ENCODE data around the gene RAP1GAP. TPM values are rescaled to one million over a fixed set of nuclear protein-coding genes. Genes with fewer than 3 reads are reported as not detected.

The RAP1GAP gene
- total RNA-seq, 1 donor from 2014 or later, result 14.7 TPM

DNA sequence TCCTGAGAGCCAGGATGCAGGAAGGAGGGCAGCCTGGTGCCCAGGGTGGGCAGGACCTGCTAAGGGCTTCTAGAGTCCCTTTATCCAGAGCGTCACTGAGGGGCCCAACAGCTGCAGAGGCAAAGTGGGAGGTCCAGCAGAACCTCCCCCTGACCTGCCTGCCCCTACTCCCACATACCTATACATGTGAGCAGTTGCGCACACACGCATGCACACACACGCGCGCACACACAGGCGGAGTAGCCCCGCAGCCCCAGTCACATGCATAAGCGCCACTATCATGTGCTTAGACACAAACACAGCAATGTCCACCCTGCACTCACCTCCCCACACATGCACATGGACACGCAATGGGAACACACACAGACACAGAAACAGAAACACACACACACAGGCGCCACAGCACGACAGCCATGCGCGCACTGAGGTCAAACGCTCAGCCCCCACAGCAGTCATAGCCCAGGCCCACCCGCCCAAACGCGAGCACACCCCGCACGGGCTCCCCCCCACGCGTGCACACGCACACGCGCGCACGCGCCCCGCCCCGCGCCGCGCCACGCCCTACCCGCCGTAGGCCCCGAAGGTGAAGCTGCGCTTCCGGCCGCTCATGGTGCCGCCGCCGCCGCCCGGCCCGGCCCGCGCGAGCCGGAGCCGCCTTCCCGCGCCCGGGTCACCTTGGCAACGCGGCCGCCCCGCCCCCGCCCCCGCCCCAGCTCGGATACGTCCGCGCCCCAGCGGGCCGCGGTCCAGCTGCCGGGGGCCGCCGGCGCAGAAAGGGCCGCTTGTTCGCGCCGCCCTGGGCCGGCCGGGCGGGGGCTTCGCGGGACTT lies 17.7 kb downstream of the RAP1GAP start:
- DNase-seq (ENCODE audit: low spot score), result peak; percentile 68
- intact Hi-C loops (cut with DNase I), result no loop called here

DNA sequence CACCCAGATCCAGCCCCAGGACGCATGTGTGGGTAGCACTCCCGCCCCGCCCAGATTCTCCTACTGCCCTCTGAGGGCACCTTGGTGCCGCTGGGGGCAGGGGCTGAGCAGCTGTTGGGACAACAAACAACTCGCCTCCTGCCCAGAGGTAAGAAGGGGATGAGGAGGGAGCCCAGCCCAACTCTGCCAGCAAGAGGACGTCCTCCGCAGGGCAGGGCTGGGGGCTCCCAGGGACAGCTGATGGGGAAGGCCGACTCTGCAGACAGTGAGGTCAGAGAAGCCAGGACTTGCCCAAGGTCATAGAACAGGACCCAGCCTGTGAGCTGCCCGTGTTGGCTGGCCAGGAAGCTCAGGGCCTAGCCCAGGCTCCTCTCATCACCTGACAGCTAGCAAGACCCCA lies 18.8 kb downstream of the RAP1GAP start:
- DNase-seq (ENCODE audit: low spot score) (no peak), ATAC-seq (peak; percentile 5)
- intact Hi-C loops (cut with DNase I), result no loop called here

More for the DNA sequence above, 17.7 kb downstream of the RAP1GAP start:
- ATAC-seq, result peak; percentile 47

DNA sequence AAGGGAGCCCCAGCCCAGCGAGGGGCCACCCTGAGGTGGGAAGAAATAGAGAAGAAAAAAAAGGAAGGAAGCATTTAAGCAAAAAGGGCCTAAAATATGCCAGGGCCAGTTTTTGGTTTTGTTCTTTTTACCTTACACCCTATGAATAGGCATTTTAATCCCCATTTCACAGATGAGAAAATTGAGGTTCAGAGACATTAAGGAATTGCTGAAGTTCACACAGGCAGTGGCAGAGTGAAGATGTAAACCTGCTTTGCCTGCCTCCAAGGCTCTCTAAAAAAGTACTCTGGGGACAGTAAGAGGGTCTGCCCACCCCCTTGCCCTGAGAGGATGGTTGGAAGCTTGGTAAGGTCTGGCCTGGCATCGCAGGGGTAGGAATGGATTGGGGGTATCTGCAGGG lies 19.8 kb downstream of the RAP1GAP start:
- ATAC-seq (no peak), DNase-seq (ENCODE audit: low spot score) (no peak)
- intact Hi-C loops (cut with DNase I), result no loop called here

DNA sequence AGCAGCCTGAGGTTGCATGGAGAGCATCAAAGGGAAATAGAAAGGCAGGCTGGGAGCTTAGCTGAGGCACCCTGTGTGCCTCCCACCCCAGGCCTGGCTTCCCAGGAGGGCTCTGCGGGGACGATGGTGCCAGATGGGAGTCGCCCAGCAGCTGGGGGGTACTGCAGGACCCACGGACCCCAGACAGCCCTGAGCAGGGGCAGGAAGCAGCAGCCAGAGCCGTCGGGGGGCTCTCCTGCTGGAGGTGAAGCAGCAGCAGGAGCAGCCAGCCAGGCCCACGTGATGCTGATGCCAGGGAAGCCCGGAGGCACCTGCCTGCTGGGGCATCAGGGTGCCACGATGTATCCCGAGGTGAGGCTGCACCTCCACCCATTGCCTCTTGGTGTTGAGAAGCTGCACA lies 20.4 kb downstream of the RAP1GAP start:
- DNase-seq (ENCODE audit: low spot score) (no peak), ATAC-seq (no peak)
- intact Hi-C loops (cut with DNase I), result no loop called here

DNA sequence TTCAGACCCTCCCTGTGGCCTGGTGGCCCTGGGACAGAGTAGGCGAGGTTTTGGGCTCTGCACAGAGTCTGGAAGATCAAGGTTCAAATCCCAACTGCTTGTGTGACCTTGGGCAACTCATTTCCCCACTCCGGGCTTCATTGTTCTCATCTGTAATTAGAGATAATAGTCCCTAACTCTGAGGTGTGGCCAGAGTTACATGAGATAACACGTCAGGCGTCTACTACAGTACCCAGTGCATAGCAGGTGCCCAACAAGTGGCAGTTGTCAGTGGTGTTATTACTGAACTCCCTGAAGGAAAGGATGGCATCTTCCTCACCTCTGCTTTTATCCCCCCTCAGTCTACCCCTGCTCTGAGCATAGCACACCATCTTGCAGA lies 20.8 kb downstream of the RAP1GAP start:
- ATAC-seq, result no peak
- DNase-seq (ENCODE audit: low spot score), result no peak
- intact Hi-C loops (cut with DNase I), result no loop called here

DNA sequence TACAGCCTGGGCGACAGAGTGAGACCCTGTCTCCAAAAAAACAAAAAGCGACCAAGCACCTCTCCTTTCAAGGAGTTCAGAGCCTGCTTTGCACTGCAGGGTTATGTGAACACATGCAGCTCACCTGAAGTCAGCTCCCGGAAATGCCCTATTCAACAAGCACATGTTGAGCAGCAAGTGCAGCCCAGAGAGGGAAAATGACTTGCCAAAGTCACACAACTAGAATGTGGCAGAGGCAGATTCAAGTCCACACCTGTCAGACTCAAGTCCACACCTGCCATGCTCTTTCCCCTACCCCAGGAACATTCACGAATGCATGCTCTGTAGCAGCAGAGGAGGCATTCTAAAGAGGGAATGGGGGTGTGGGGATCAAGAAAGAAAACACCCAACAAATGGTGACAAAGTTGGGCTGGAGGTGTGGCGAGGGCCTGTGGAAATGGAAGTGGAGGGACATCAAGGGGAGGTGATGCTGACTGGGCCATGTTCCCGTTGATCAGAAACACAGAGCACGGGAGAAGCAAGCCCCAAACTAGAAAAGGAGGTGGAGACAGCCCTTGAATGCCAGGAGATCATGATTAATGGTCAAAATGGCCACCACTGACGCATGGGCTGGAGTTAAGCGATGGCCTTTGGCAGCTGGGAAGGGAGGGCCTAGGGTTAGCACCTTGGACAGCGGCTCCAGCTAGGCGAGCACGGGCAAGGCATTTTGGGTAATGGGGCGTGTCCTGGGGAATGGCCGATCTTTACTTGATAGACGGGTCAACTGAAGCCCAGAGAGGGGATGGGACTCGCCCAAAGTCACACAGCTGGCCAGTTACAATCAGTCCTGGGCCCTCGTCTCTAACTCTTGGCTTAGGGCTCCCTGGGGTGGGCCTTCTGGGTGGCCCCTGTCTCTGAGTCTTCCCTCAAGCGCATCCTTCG lies 21.5 kb downstream of the RAP1GAP start:
- ATAC-seq (no peak), DNase-seq (ENCODE audit: low spot score) (no peak)
- intact Hi-C loops (cut with DNase I), result no loop called here

DNA sequence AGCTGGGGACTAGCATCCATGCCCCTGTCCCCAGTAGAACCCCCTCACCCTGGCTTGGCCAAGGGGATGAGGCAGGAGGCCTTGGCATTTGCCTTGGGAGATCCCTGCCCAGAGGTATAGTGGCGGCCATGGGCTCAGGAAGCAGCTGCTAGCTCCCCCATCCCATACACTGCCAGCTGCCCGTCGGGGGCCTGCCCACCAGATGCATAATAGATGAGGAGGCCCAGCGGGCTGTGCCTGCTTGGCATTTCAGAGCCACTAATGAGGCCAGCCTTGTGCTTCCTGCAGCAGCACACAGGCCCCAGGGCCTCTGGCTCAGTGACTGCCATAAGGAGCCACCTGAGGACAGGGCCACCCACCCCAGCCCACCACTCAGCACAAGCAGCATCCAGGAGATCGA lies 23.6 kb downstream of the RAP1GAP start:
- ATAC-seq (no peak), DNase-seq (ENCODE audit: low spot score) (no peak)
- intact Hi-C loops (cut with DNase I), result no loop called here

DNA sequence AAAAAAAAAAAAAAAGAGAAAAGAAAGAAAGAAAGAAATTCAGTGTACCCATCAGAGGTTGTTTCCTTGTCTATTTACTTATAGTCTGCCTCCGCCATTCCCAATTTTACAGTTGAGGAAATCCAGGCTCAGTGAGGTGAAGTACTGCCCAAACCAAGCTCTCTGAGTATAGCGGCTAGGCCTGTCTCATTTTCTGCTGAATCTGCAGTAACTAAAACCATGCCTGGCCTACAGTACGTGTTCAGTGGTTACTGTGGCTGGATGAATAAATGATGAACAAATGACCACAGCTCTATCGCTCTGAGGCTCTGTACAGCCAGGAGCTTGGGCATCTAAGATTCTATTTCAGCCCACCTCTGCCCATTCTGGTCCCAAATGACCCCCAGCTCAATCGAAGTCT lies 24.3 kb downstream of the RAP1GAP start:
- ATAC-seq (no peak), DNase-seq (ENCODE audit: low spot score) (no peak)
- intact Hi-C loops (cut with DNase I), result no loop called here

DNA sequence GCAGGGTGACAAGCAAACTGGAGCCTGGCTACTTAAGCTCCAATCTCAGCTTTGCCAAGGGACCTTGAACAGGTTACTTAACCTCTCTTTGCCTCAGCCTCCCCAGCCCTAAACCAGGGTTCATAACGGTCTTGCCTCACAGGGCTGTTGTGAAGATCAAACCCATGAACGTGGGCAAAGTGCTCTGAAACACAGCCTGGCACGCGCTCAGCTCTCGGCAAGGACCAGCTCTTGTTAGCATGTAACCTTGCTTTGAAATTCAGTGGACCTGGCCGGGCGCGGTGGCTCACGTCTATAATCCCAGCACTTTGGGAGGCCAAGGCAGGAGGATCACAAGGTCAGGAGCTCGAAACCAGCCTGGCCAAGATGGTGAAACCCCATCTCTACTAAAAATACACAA lies 24.8 kb downstream of the RAP1GAP start:
- ATAC-seq (no peak), DNase-seq (ENCODE audit: low spot score) (no peak)
- intact Hi-C loops (cut with DNase I), result no loop called here

DNA sequence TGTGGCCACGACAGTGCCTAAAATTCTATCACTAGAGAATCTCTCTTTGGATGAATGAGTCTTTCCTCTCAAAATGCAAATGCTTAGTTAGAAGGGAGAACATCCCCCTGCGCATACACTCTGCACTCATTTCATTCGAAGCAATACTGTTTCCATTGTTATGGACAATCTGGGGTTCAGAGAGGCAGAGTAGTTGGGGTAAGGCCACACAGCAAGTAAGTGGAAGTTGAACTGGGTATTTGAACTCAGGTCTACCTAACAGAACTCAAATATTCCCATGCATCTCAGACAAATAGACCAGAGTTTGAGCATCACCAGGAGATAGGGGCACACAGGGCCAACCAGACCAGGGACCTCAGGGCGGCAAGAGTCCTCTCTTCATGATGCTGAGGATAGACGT lies 25.5 kb downstream of the RAP1GAP start:
- intact Hi-C loops (cut with DNase I), result no loop called here
- no peak for ATAC-seq
- no peak for DNase-seq (ENCODE audit: low spot score)

DNA sequence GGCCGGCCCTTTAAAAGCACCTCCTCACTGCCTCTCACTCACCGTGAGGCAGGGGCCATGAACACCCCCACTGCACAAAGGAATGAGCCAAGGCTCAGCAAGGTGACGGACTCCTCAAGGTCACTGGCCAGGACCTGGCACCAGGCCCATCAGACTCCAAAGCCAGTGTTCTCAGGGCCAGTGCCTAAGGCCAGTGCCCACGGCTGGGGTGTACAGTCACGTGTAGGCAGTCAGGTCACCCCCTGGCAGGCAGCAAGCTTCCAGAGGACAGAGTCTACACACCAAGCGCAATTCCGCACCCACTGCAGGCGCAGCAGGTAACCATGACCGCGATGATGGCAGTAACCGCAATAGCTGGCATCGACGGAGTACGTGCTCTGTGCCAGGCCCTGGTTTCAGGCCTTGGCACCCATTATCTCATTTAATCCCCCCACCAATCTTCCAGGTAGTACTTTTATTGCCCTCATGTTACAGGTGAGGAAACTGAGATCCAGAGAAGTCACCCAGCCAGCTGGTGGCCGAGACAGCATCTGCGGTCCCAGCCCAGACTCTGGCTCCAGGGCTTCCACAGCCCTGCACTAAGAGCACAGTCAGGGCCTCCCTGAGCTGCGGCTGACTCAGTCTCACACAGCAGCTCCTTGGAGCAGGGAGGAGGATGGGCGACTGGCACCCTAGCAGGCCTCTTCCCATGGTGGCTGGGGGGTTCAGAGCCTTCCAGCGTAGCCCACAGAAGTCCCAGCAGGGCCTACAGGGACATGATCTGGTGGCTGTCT lies 27.0 kb downstream of the RAP1GAP start:
- no peak for DNase-seq (ENCODE audit: low spot score)
- ATAC-seq, result no peak
- intact Hi-C loops (cut with DNase I), result no loop called here

DNA sequence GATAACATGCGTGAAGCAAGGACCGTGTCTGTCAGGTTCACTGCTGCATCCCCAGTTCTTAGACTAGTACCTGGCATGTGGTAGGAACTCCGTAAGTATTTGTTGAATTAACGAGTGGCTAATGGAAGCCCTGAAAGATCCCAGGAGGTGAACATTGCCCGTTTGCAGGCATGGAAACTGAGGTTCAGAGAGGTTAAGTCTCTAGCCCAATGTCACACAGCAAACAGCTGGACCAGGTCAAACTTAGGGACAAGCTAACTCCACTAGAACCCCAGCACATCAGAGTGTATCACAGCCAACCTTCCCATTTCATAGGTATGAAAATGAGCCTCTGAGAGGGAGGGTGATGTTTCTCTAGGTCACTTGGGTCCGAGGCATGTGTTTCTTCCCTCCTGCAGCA lies 27.6 kb downstream of the RAP1GAP start:
- no peak for ATAC-seq
- intact Hi-C loops (cut with DNase I), result no loop called here
- no peak for DNase-seq (ENCODE audit: low spot score)

DNA sequence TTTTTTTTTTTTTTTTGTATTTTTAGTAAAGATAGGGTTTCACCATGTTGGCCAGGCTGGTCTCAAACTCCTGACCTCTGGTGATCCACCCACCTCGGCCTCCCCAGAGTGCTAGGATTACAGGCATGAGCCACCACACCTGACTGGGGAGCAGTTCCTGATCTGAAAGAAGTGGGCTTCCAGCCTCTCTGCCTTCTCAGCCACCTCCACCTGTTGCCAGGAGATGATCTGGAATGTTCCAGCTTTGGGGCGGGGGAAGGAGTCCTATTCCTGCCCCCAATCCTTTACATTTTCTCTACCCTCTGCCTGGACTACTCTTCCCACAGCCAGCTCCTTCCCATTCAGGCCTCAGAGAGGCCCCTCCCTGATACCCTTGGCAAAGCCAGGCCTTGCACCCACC lies 28.1 kb downstream of the RAP1GAP start:
- DNase-seq (ENCODE audit: low spot score) (no peak), ATAC-seq (no peak)
- intact Hi-C loops (cut with DNase I), result no loop called here

DNA sequence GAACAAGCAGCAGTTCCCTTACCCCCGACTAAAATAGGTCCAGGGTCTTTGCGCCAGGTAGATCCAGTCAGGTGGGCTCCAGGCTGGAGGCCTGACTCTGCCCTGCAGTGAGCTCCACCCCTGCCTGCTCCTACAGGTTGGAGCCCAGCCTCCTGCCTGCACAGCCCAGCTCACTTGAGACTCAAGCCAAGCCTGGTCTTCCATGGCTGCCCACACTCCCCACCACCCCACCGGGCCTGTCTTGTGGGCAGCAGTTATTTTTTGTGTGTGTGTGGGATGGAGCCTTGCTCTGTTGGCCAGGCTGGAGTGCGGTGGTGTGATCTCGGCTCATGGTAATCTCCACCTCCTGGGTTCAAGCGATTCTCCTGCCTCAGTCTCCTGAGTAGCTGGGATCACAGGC lies 28.5 kb downstream of the RAP1GAP start:
- ATAC-seq, result no peak
- intact Hi-C loops (cut with DNase I), result no loop called here
- no peak for DNase-seq (ENCODE audit: low spot score)

DNA sequence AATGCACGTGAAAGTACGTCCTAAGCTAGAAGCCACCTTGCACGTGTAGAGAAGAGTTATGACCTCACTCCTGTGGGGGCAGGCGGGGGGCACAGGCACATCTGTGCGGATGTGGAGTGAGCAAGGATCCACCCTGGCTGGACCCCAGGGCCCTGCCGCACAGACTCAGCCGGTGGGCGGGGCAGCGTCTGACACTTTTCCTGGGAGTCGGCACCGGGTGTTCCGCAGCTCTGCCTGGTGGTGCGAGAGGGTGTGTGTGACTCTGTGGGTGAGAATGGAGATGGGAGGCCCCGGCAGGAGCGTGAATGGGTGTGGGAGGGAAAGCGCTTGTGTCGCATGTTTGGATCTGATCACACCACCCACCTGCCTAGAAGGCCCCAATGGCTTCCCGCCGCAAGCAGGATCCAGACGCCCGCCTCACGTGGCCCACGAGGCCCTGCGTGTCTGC lies 29.5 kb downstream of the RAP1GAP start:
- DNase-seq (ENCODE audit: low spot score), result no peak
- ATAC-seq, result peak; percentile 59
- intact Hi-C loops (cut with DNase I), result no loop called here

DNA sequence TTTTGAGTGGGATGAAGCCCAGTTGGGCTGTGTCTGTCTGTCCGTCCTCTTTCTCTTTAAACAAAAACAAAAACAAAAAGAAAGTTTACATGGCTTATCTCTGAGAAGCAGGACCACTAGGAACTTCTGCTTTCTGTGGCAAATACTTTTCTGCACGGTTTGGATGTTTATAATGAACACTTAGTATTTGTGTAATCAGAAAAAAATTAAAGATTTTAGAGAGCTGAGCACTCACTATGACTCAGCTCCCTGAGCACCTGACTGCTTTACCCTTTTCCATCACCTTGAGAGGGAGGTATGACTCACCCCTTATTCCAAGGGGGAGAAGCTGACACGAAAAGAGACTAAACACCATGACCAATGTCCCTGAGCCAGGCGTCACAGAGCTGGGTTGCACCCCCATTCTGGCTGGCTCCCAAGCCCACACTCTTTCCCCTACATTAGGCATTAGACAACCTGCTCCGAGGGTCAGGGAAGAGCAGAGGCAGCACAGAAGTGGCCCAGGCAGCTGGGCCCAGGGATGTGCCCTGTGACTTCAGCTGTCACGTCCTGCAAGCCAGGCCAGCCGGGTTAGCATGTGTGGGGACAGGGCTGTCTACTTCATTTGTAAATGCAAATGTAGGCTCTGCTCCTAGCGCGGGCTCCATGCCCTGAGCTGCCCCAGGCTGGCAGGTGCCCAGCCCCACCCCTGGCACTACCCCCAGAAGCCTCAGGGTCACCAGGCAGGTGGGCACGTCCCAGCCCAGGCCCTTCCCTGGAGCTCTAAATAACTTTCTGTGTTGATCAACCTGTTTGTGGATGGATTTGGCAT lies 30.4 kb downstream of the RAP1GAP start:
- intact Hi-C loops (cut with DNase I), result no loop called here
- DNase-seq (ENCODE audit: low spot score) (no peak), ATAC-seq (peak; percentile 14)

DNA sequence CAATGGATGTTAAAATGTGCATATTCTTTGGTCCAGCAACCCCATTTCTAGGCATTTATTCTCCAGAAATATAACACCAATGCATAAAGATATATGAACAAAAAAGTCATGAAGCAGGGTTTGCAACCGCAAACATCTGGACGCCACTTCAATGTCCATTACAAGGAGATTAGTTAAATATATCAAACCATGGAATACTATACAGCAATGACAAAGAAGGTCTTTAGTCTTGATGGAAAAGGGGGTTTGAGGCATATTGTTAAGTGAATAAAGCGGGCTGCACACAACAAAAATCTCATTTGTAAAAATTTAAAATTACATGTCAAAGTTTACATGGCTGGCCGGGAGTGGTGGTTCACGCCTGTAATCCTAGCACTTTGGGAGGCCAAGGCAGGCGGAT lies 31.6 kb downstream of the RAP1GAP start:
- no peak for DNase-seq (ENCODE audit: low spot score)
- no peak for ATAC-seq
- intact Hi-C loops (cut with DNase I), result no loop called here

DNA sequence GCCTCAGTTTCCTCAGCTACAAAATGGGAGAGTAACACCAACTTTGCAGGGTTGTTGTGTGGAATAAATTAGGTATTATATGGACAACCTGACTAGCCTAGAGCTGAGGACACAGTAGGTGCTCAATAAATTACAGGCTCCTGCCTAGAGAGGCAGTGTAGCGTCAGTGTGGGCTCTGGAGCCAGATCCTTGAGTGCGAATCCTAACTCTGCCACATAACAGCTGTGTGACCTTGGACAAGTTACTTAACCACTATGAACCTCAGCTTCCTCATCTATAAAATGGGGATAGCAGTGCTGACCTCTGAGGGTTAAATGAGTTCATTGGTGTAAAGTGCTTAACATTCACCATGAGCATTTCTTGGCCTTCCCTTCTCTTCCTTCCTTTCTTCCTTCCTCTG lies 33.1 kb downstream of the RAP1GAP start:
- intact Hi-C loops (cut with DNase I), result no loop called here
- DNase-seq (ENCODE audit: low spot score) (no peak), ATAC-seq (no peak)

Data from sciatic nerve (tissue), 2 donors.